Activated CD4-positive, alpha-beta memory T cell treated with anti-CD3 and anti-CD28 coated beads, Interleukin-2, amount 10 ng/mL, durations not matched to agents 7 days and 5 days (primary cell): ENCODE results near the gene MYO1E. TPM values are rescaled to one million over a fixed set of nuclear protein-coding genes. Genes with fewer than 3 reads are reported as not detected.

Source experiments
- CTCF ChIA-PET: fragments of 350-600 bp; sonication (Branson Sonifier 250); formaldehyde crosslinking; loops from one replicate; lab custom pipeline; 2021; ENCODE audit warnings: antibody characterized with exemption, inconsistent platforms; lab: Charles Lee
- POLR2A ChIA-PET: fragments of 350-600 bp; sonication (Branson Sonifier 250); formaldehyde crosslinking; loops from one replicate; lab custom pipeline; 2021; ENCODE audit warnings: antibody characterized with exemption; lab: Charles Lee
- DNase-seq: peaks from one replicate; pipeline ENCODE4 v3.0.0-alpha.2; 2020
- H3K27ac Mint-ChIP-seq: one replicate; pipeline ENCODE4 v1.8.0; 2021; ENCODE audit warnings: mild to moderate bottlenecking, mixed read lengths
- H3K27me3 Mint-ChIP-seq: one replicate; pipeline ENCODE4 v1.8.0; 2021; ENCODE audit warnings: mixed read lengths
- H3K36me3 Mint-ChIP-seq: one replicate; pipeline ENCODE4 v1.8.0; 2021; ENCODE audit warnings: low read depth, mixed read lengths
- H3K4me1 Mint-ChIP-seq: one replicate; pipeline ENCODE4 v1.8.0; 2021; ENCODE audit warnings: mixed read lengths
- H3K4me3 Mint-ChIP-seq: one replicate; pipeline ENCODE4 v1.8.0; 2021; ENCODE audit warnings: mild to moderate bottlenecking, mixed read lengths
- H3K9me3 Mint-ChIP-seq: one replicate; pipeline ENCODE4 v1.8.0; 2021; ENCODE audit warnings: mixed read lengths
- total RNA-seq, 2 experiments: library from RNA; stranded (reverse); gene quantifications; one replicate each; pipeline ENCODE4 v1.2.3, GENCODE V29; 2021

The MYO1E gene
- total RNA-seq, 2 experiments from 2014 or later: 40.8 to 46.1 TPM

DNA sequence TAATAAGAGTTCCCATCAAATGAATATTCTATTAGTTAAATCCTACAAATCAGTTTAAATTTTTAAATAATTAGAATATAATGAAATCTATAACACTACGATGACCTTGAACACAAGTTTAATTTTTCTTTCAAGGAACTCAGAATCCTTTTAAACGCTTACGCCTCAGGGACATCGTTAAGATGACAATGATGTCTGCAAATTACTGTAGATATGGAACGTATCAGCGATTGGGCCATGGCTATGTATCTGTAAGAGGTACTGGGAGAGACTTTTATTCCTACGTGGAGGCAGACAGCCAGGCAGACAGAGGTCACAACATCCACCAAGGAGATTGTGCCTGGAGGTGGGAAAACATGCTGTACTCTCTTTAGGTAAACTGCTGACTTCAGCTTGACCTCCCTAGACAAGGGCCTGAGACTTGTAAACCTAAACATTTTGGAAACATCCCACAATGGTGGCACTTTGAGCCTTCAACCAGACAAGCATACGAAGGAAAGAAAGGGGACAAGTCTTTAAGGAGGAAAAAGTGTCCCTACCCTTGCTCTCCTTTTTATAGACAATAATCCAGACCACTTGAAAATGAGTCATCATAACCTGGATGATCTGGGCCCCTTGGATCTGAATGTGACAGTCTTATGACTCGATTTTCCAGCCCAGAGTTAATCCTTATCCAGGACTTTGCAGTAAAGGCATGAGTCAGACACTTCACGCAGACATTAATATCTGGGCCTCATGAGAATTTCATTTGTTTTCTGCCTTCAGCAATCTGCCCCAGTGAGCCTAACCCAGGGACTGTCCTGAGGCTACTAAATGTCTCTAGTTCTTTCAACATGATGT is 172.8 kb downstream of the MYO1E start:
- H3K9me3 Mint-ChIP-seq: no peaks in the 10 kb centered on the region
- H3K36me3 Mint-ChIP-seq: no peaks in the 10 kb centered on the region
- H3K27ac Mint-ChIP-seq: no peak overlapping the region
- DNase-seq: no peak
- no peak overlapping the region for H3K4me3 Mint-ChIP-seq
- H3K4me1 Mint-ChIP-seq: peaks cover 3% of the 10 kb centered on the region
- ChIA-PET CTCF (interaction anchor here (0.6 to 0.8 kb wide), 2 partner anchors 35 to 47 kb away, joined by 3 to 4 read pairs; no protein-coding TSS in a partner anchor), POLR2A (no interaction called here)
- peaks cover 4% of the 10 kb centered on the region for H3K27me3 Mint-ChIP-seq

DNA sequence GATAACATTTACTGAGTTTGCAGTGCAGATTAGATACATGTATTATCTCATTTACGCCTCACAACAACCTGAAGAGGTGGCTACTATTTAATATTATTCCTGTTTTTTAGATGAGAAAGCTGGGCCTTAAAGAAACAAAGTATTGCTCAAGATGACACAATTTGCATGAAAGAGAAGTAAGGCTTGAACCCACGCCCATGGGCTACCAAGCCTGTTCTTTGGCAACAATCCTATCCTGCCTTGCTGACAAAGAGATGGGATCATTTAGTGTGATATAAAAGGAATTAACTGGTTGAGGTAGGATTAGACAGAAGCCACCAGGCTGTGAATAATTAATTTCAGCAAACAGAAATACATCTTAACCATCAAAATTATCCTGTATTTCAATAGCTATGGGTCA is 175.2 kb downstream of the MYO1E start:
- Mint-ChIP-seq H3K36me3 (peaks cover 5% of the 10 kb centered on the region), H3K27ac (no peak overlapping the region), H3K27me3 (peaks cover 8% of the 10 kb centered on the region), H3K4me1 (peaks cover 3% of the 10 kb centered on the region), H3K9me3 (no peaks in the 10 kb centered on the region), H3K4me3 (no peak overlapping the region)
- ChIA-PET CTCF (interaction anchor here (0.7 kb wide), 1 partner anchor 332 kb away, joined by 3 read pairs; no protein-coding TSS in a partner anchor), POLR2A (no interaction called here)
- DNase-seq: no peak

DNA sequence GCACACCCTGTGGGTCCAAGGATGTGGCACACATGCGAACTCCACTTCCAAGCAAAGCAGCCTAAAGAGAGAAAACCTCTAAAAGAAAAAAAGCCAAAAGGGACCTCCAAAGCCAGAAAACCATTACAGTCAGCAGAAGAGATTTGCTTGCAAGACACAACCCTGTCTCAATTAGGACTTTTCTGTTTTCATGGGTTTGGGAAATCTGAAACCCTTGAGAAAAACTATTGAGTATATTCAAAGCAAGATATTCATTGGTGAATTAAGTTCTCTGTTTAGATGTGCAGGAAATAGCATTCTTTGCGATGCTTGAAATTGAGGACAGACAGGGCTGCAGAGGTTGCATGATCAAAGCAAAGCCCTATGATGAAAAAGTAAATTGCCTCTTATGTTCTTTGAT is 176.3 kb downstream of the MYO1E start:
- Mint-ChIP-seq H3K4me1 (peaks cover 3% of the 10 kb centered on the region), H3K4me3 (no peak overlapping the region), H3K9me3 (no peaks in the 10 kb centered on the region), H3K36me3 (peaks cover 7% of the 10 kb centered on the region), H3K27ac (no peak overlapping the region), H3K27me3 (peaks cover 10% of the 10 kb centered on the region)
- DNase-seq: no peak
- POLR2A ChIA-PET: no interaction called here
- CTCF ChIA-PET: no interaction called here

DNA sequence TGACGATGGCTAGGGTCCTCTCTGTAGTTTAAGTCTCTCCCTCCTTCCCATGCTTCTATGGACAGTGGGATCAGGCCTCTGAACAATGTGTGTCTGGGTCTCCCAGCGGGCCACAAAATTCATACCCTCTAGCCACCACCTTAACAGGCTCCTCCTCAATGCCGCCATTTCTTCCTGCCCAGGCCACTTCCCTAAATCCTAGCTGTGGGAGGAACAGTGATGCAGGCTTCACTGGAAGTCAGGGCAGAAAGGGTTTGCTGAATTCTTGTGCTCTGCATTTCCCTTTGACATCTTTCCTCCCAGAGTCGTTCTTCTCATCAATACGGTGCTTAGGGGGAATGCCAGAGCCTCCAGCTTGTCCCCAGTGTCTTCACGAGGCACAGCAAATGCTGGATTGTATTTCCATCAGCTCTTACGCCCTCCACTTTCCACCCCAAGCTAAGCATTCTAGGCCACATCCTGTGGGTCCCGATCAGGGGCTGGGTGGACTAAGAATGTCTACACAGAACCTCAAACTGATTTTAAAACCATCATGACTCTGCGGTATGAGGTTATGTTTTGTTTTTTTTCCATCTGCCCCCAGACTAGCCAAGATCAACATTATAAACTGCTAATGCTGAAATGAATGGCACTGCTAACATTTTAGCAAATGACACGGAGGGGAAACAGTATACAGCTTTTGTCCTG is 177.9 kb downstream of the MYO1E start:
- no peak for DNase-seq
- Mint-ChIP-seq H3K36me3 (peaks cover 7% of the 10 kb centered on the region), H3K27ac (no peak overlapping the region), H3K4me3 (no peak overlapping the region), H3K9me3 (no peaks in the 10 kb centered on the region), H3K27me3 (peaks cover 13% of the 10 kb centered on the region), H3K4me1 (peaks cover 3% of the 10 kb centered on the region)
- ChIA-PET POLR2A (interaction anchor here (1.2 kb wide), 1 partner anchor 215 kb away, joined by 3 read pairs; no protein-coding TSS in a partner anchor), CTCF (no interaction called here)

DNA sequence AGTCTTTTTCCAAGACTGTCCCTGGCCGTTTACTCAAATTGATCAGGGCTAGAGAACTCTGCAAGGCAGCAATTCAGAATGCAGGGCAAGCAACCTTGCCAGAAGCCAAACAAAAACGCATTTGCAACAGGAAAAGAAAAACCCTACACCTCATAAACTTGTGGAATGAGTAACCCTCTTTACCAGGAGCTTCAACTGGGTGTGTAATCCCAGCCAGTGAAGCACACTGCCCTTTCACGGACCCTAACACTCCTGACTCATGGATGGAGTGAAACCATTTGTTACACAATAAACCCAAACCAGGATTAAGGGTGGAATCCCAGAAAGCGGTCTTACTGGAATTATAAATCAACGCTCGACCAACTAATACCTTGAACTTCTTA is 180.8 kb downstream of the MYO1E start:
- POLR2A ChIA-PET: no interaction called here
- H3K9me3 Mint-ChIP-seq: no peaks in the 10 kb centered on the region
- no peak overlapping the region for H3K27ac Mint-ChIP-seq
- no peak for DNase-seq
- H3K36me3 Mint-ChIP-seq: peaks cover 7% of the 10 kb centered on the region
- H3K4me1 Mint-ChIP-seq: peaks cover 3% of the 10 kb centered on the region
- CTCF ChIA-PET: no interaction called here
- peaks cover 19% of the 10 kb centered on the region for H3K27me3 Mint-ChIP-seq
- no peak overlapping the region for H3K4me3 Mint-ChIP-seq

DNA sequence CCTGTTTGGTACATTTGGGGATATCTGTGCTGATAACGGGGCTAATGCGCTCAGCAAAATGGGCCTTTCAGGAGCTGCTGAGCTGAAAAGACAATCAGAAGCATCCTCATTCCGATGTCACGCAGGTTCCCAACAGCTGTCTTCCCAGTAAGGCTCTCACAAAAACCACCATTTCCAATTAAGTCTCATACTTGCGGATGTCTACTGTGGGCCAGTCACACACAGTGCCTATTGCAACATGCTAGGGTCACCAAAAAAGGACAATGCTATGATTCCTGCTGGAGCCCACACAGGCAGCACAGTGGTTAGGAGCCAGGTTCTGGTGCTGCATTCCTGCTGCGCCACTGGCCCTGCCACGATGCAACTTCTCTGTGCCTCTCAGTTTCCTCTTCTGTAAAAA is 182.4 kb downstream of the MYO1E start:
- no peak for DNase-seq
- ChIA-PET CTCF (no interaction called here), POLR2A (no interaction called here)
- H3K9me3 Mint-ChIP-seq: no peaks in the 10 kb centered on the region
- peaks cover 3% of the 10 kb centered on the region for H3K4me1 Mint-ChIP-seq
- H3K27me3 Mint-ChIP-seq: peaks cover 17% of the 10 kb centered on the region
- H3K27ac Mint-ChIP-seq: no peak overlapping the region
- H3K36me3 Mint-ChIP-seq: peaks cover 7% of the 10 kb centered on the region
- H3K4me3 Mint-ChIP-seq: no peak overlapping the region

DNA sequence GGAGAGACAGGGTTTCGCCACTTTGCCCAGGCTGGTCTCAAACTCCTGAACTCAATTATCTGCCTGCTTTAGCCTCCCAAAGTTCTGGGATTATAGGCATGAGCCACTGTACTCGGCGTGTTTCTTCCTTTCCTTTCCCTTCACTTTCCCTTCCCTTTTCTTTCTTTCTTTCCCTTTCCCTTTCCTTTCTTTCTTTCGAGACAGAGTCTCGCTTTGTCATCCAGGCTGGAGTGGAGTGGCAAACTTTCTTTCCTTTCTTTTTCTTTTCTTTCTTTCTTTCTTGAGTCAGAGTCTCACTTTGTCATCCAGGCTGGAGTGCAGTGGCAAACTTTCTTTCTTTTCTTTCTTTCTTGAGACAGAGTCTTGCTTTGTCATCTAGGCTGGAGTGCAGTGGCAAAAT is 183.4 kb downstream of the MYO1E start:
- H3K36me3 Mint-ChIP-seq: peaks cover 13% of the 10 kb centered on the region
- no peaks in the 10 kb centered on the region for H3K9me3 Mint-ChIP-seq
- DNase-seq: no peak
- H3K4me1 Mint-ChIP-seq: no peaks in the 10 kb centered on the region
- ChIA-PET CTCF (no interaction called here), POLR2A (no interaction called here)
- H3K27me3 Mint-ChIP-seq: peaks cover 17% of the 10 kb centered on the region
- no peak overlapping the region for H3K4me3 Mint-ChIP-seq
- no peak overlapping the region for H3K27ac Mint-ChIP-seq

DNA sequence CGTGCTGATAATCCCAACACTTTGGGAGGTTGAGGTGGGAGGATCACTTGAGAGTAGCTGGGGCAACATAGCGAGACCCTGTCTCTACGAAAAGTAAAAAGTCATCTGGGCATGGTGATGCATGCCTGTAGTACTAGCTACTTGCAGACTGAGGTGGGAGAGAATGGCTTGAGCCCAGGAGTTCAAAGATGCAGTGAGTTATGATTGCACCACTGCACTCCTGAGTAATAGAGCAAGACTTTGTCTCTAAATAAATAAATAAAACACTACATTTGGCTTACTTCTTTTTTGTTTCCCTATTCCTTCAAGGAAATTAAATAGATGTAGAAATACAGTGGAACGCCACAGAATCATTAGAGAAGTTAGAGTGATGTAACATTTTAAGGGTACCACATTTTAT is 186.2 kb downstream of the MYO1E start:
- no peak overlapping the region for H3K4me3 Mint-ChIP-seq
- no peak overlapping the region for H3K27ac Mint-ChIP-seq
- peaks cover 8% of the 10 kb centered on the region for H3K27me3 Mint-ChIP-seq
- H3K9me3 Mint-ChIP-seq: peaks cover 11% of the 10 kb centered on the region
- ChIA-PET POLR2A (no interaction called here), CTCF (interaction anchor here (2.1 kb wide), 1 partner anchor 49 kb away, joined by 6 read pairs; no protein-coding TSS in a partner anchor)
- no peaks in the 10 kb centered on the region for H3K4me1 Mint-ChIP-seq
- H3K36me3 Mint-ChIP-seq: peaks cover 7% of the 10 kb centered on the region
- no peak for DNase-seq

DNA sequence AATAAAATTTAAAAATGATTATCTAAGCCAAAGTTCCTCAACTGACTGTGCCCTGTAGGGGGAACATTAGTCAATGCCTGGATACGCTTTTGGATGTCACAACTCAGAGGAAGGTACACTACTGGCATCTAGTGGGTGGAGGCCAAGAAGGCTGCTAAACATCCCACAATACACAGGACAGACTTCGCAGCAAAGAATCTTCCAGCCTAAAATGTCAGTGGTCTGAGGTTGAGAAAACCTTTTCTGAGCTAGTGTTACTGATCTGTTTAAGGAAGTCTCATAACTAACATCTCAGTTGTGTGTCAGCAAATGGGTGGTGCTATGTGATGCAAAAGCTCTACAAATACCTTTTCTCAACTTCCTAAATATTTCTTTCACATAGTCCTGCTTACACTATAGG is 186.9 kb downstream of the MYO1E start:
- CTCF ChIA-PET: interaction anchor here (0.6 to 2.1 kb wide), 2 partner anchors 48 to 316 kb away, joined by 3 to 6 read pairs; no protein-coding TSS in a partner anchor
- DNase-seq: no peak
- no peak overlapping the region for H3K27ac Mint-ChIP-seq
- no peak overlapping the region for H3K4me3 Mint-ChIP-seq
- peaks cover 9% of the 10 kb centered on the region for H3K36me3 Mint-ChIP-seq
- H3K27me3 Mint-ChIP-seq: peaks cover 8% of the 10 kb centered on the region
- H3K4me1 Mint-ChIP-seq: no peaks in the 10 kb centered on the region
- POLR2A ChIA-PET: no interaction called here
- H3K9me3 Mint-ChIP-seq: peaks cover 16% of the 10 kb centered on the region

DNA sequence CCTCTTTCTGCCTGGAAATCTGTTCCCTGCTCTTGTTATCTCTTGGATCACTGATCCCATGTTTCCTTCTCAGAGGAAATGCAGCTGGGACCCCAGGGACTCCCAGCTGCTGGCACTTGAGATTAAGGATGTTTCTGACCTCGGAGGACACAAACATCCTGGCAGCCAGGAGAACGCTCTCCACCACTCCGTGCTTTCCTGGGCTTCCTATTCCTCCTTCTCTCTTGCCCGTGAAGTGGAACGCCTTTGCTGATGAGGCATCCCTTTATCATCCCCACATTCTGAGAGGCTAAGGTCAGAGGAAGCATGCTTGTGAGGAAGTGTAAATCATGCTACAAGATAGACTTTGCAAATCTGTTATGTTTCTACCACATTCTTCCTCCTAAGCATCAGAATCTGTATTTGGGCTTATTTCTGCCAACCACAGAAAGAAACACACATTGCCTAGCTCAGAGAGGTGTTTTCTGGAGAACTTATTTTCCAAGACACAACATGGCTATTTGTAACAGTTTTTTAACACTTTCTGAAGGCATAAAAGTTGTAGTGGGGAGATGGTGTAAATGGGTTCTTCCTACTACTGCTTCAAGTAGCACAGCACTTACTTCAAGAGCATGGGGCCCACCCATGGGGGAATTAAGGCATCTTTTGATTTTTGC is 191.6 kb downstream of the MYO1E start:
- H3K36me3 Mint-ChIP-seq: peaks cover 9% of the 10 kb centered on the region
- ChIA-PET POLR2A (no interaction called here), CTCF (no interaction called here)
- peaks cover 16% of the 10 kb centered on the region for H3K9me3 Mint-ChIP-seq
- no peak for DNase-seq
- H3K4me1 Mint-ChIP-seq: peaks cover 4% of the 10 kb centered on the region
- no peak overlapping the region for H3K4me3 Mint-ChIP-seq
- H3K27ac Mint-ChIP-seq: no peak overlapping the region
- H3K27me3 Mint-ChIP-seq: peaks cover 7% of the 10 kb centered on the region

DNA sequence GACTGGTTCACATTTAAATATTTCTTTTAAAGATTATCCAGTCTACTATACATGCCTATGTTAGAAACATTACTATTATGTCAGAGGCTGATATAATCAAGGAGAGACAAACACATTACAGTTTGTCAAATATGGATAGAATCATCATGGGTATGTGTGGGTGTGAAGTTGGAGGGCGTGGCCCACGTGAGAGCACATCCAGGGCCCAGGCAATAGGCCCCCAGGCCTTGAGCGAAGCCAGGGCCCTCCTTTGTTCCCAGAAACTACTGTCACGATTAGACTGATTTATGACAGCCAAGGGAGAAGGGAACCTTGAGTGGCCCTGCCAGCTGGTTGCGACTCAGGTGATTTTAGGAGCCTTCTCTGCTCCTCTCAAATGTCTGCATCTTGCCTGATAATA is 193.0 kb downstream of the MYO1E start:
- H3K27me3 Mint-ChIP-seq: peaks cover 7% of the 10 kb centered on the region
- no peak overlapping the region for H3K27ac Mint-ChIP-seq
- H3K36me3 Mint-ChIP-seq: peaks cover 5% of the 10 kb centered on the region
- H3K9me3 Mint-ChIP-seq: peaks cover 16% of the 10 kb centered on the region
- CTCF ChIA-PET: no interaction called here
- POLR2A ChIA-PET: no interaction called here
- H3K4me3 Mint-ChIP-seq: no peak overlapping the region
- H3K4me1 Mint-ChIP-seq: peaks cover 13% of the 10 kb centered on the region
- no peak for DNase-seq

DNA sequence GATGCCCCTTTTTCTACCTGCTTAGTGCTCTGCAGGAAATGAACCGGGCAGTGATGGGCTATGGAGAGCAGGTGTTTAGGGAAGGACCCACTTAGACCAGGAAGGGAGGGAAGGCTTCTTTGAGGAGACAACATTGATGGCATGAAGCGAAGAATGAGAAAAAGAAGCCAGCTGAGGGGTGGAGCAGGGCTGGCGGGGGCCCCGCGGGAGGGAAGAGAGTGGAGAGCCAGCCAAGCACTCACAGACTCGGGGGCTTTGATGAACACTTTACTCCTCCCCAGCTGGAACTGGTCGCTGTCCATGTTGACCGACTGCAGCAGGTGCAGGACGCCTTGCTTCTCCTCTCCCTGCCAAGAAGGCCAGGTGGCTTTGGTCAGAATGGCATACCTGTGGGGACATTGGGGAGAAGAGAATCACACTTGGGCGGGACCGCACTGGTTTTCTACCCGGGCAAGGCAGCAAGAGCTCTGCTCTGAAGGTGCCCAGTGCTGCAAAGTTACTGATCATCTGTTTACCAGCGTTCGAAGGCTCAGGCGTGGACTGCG is 194.4 kb downstream of the MYO1E start:
- no peak for DNase-seq
- ChIA-PET CTCF (no interaction called here), POLR2A (no interaction called here)
- H3K9me3 Mint-ChIP-seq: peaks cover 16% of the 10 kb centered on the region
- H3K4me3 Mint-ChIP-seq: no peak overlapping the region
- peaks cover 13% of the 10 kb centered on the region for H3K4me1 Mint-ChIP-seq
- H3K27me3 Mint-ChIP-seq: peaks cover 7% of the 10 kb centered on the region
- H3K27ac Mint-ChIP-seq: no peak overlapping the region
- H3K36me3 Mint-ChIP-seq: peaks cover 4% of the 10 kb centered on the region

DNA sequence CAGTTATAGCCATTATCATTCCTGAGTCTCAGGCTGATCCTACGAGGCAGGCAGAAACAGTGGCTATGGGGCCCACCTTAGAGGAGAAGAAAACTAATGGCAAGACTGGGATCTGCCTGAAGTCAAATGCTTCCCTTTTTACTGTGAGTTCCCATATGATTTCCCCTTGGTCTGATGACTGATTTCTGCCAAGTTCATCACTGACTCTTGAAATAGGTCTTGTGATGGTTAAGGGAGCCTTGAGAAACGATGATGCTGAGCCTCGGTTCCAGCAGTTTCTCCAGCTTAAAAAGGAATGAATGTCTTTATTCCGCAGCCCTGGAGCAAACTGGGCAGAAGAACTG is 195.4 kb downstream of the MYO1E start:
- DNase-seq: no peak
- peaks cover 13% of the 10 kb centered on the region for H3K4me1 Mint-ChIP-seq
- no peak overlapping the region for H3K27ac Mint-ChIP-seq
- ChIA-PET CTCF (interaction anchor here (0.6 kb wide), 3 partner anchors 16 to 352 kb away, joined by 3 read pairs; no protein-coding TSS in a partner anchor), POLR2A (no interaction called here)
- no peak overlapping the region for H3K4me3 Mint-ChIP-seq
- peaks cover 9% of the 10 kb centered on the region for H3K9me3 Mint-ChIP-seq
- peaks cover 7% of the 10 kb centered on the region for H3K27me3 Mint-ChIP-seq
- peaks cover 4% of the 10 kb centered on the region for H3K36me3 Mint-ChIP-seq
